GM13976 (cell line): ENCODE data around the gene MCUB.
"Not testable (repeated sequence)": the region's sequence is repeated elsewhere in the genome, so short reads cannot be mapped to it uniquely, and the experiment has no call there.

Experiments used
- DNase-seq: peaks from one replicate; pipeline ENCODE4 v3.0.0; 2012; ENCODE audit warnings: low spot score
- in situ Hi-C: fragments of 300-500 bp; cut with MboI; formaldehyde crosslinking; loops from one replicate; pipeline ENCODE4 v1.12.0; 2022; ENCODE audit warnings: low sequenced_read_pairs, mixed read lengths, inconsistent platforms; ENCODE audit not compliant: unreplicated experiment
- TF ChIP-seq, protein P1 (sequence below): IDR thresholded peaks from 2 replicates; pipeline ENCODE4 v1.5.1; 2012; ENCODE audit warnings: borderline replicate concordance, mild to moderate bottlenecking; ENCODE audit not compliant: insufficient read depth; ENCODE audit errors: extremely low read depth, missing control alignments, control extremely low read depth

The MCUB gene

DNA sequence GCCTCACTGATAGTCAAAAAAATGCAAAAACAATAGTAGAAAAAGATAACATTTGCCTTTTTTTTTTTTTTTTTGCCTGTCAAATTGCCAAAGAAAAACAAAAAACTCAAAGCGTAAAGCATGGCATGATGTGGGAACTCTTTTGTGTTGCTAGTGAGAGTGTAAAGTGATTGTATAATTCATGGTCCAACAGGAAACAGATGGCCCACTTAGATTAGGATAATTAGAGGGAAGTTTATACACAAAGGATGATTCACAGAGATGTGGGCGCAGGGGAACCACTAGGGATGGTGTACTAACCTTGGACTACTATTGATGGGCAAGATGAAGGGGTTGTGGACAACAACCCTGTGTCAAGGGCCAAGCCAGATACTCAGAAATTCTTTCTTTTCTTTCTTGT, 16.4 kb downstream of the MCUB start:
- DNase-seq: no peak
- in situ Hi-C loops: no loop called here
- TF ChIP-seq, protein P1, sequence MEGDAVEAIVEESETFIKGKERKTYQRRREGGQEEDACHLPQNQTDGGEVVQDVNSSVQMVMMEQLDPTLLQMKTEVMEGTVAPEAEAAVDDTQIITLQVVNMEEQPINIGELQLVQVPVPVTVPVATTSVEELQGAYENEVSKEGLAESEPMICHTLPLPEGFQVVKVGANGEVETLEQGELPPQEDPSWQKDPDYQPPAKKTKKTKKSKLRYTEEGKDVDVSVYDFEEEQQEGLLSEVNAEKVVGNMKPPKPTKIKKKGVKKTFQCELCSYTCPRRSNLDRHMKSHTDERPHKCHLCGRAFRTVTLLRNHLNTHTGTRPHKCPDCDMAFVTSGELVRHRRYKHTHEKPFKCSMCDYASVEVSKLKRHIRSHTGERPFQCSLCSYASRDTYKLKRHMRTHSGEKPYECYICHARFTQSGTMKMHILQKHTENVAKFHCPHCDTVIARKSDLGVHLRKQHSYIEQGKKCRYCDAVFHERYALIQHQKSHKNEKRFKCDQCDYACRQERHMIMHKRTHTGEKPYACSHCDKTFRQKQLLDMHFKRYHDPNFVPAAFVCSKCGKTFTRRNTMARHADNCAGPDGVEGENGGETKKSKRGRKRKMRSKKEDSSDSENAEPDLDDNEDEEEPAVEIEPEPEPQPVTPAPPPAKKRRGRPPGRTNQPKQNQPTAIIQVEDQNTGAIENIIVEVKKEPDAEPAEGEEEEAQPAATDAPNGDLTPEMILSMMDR: no peak

DNA sequence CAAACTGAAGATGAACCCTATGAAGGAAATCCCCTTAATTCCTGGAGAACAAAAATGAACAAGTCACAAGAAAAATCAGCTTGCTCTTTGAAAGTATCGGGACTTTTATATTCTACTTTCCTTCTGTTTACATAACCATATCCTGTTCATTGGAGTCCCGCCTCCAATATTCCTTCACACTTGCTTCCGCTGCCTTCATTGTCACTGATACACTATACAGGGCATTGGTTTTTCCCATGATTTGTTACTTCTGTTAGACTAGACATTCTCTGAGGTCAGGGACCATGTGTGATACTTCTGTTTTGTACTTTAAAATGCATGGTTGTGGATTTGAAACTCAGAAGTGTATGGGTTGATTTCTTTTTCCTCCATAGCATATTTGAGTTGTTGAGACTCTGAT, 18.8 kb downstream of the MCUB start:
- in situ Hi-C loops: no loop called here
- DNase-seq: no peak

DNA sequence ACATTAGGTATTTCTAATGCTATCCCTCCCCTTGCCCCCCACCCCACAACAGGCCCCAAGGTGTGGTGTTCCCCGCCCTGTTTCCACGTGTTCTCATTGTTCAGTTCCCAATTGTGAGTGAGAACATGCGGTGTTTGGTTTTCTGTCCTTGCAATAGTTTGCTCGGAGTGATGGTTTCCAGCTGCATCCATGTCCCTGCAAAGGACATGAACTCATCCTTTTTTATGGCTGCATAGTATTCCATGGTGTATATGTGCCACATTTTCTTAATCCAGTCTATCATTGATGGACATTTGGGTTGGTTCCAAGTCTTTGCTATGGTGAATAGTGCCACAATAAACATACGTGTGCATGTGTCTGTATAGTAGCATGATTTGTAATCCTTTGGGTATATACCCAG, 20.0 kb downstream of the MCUB start:
- DNase-seq, in situ Hi-C loops: not testable (repeated sequence)

More for the DNA sequence above, 18.8 kb downstream of the MCUB start:
- TF ChIP-seq, protein P1: no peak

DNA sequence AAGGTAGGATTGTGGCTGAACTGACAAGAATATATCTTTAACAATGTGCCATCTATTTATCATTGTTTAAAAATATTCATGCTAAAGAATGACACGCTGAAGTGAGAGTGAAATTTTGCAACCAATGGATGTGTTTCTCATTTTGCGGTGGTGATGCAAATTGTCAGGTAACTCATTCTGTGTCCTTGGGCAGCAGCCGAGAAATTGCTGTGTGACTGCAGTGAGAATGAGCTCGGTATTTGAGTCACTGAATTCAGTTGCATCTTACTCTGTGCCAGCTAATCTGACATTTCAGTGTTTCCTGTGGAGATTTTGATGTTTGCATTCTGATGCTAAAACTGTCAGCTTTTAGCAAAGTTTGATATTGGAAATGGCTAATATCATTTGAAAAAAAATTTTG, 28.1 kb downstream of the MCUB start:
- peak; percentile 61 for DNase-seq
- in situ Hi-C loops: no loop called here
- TF ChIP-seq, protein P1: no peak

DNA sequence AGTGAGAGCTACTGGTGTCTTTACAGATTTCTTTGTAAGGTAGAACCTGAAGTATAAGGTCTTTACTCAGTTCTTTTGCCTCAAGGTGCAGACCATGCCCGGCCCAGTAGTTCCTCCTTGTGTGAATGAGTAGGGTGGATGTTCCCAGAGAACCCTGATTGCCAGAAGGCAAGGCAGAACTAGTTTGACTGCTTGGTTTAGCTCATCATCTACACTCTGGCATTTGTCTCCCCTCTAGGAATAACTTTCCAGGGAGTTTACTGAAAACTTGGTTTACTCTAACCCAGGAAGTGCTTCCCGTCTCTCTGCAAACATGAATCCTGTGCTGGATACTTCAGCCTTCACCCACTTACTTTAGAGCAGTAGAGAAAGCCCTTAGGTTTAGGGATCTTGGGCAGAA, 29.1 kb downstream of the MCUB start:
- in situ Hi-C loops: no loop called here
- TF ChIP-seq, protein P1: no peak
- DNase-seq: no peak

DNA sequence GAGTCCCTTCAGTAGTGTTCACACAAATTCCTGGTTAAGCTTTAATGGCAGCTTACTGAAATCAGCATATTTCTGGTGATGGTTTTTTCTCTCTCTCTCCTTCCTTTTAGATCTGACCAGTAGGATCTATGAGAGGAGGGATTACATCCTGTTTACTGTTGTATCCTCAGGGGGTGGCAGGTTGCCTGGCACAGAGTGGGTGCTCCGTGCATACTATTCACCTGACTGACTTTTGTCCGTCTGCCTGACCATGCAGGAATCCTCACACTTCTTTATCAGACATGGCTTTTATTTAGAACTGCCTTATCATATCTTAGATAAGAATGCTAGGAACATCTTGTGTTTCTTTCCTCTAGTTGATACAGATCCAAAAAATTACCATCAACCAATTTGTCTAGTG, 29.6 kb downstream of the MCUB start:
- no peak for DNase-seq
- TF ChIP-seq, protein P1: no peak
- in situ Hi-C loops: no loop called here

DNA sequence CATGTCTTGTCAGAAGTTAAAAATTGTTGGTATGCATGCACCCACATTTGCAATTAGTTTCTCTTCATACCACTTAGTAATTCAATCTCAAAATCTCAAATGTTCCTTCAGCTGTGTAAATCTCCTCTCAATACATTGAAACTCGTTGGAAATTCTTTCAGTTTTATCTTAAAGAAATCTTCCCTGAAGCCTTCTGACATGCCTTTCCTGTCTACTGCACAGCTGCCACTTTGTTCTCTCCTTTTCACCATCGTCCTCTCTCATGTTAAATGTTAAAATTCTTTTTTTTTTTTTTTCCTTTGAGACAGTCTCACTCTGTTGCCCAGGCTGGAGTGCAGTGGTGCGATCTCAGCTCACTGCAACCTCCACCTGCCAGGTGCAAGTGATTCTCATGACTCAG, 30.9 kb downstream of the MCUB start:
- TF ChIP-seq, protein P1: no peak
- in situ Hi-C loops: no loop called here
- no peak for DNase-seq
